OCI-LY3 (cell line): Measurements from ENCODE around the gene MAP2K6.

ENCODE experiments used
- H2AFZ ChIP-seq: fragments of 200-600, 300-600 bp; shearing (Covaris generic); 2 replicates; pipeline ENCODE4 v1.6.0; 2014; ENCODE audit warnings: antibody characterized with exemption, low read depth, low read length
- H3K27ac ChIP-seq: fragments of 200-600, 300-600 bp; sonication (generic); 2 replicates; pipeline ENCODE4 v1.5.1; 2014; ENCODE audit warnings: mild to moderate bottlenecking, low read length, moderate library complexity, mixed read lengths
- H3K27me3 ChIP-seq: fragments of 200-600, 300-600 bp; sonication (generic); 2 replicates; pipeline ENCODE4 v1.6.1; 2014; ENCODE audit warnings: low read depth, low read length, mixed read lengths
- H3K36me3 ChIP-seq: fragments of 200-600, 300-600 bp; sonication (generic); replicated peaks from 2 replicates; pipeline ENCODE3; 2014; ENCODE audit warnings: low read depth, low read length, mixed read lengths
- H3K4me1 ChIP-seq: fragments of 300-600, 200-600 bp; sonication (generic); 2 replicates; pipeline ENCODE4 v1.6.1; 2014; ENCODE audit warnings: low read length, mixed read lengths
- H3K4me2 ChIP-seq: fragments of 200-600, 300-600 bp; sonication (generic); 2 replicates; pipeline ENCODE4 v1.6.1; 2014; ENCODE audit warnings: low read length, mixed read lengths
- H3K4me3 ChIP-seq: fragments of 300-600, 200-600 bp; sonication (generic); 2 replicates; pipeline ENCODE4 v1.5.1; 2014; ENCODE audit warnings: antibody characterized with exemption, mild to moderate bottlenecking, low read length, moderate library complexity
- H3K79me2 ChIP-seq: fragments of 300-600, 200-600 bp; shearing (Covaris generic); 2 replicates; pipeline ENCODE4 v1.6.1; 2014; ENCODE audit warnings: mild to moderate bottlenecking, low read length, mixed read lengths
- H3K9ac ChIP-seq: fragments of 300-600, 200-600 bp; shearing (Covaris generic); 2 replicates; pipeline ENCODE4 v1.6.0; 2014; ENCODE audit warnings: mild to moderate bottlenecking, low read length, moderate library complexity
- H3K9me3 ChIP-seq: fragments of 200-600, 300-600 bp; shearing (Covaris generic); 2 replicates; pipeline ENCODE4 v1.6.1; 2014; ENCODE audit warnings: low read length, mixed read lengths; ENCODE audit not compliant: insufficient read depth
- H4K20me1 ChIP-seq: fragments of 200-600, 300-600 bp; sonication (generic); 2 replicates; pipeline ENCODE4 v1.6.1; 2016; ENCODE audit warnings: low read length, mixed read lengths; ENCODE audit not compliant: insufficient read depth
- CTCF ChIP-seq: fragments of 200-600, 300-600 bp; sonication (generic); IDR thresholded peaks from 2 replicates; pipeline ENCODE4 v1.5.1; 2014; ENCODE audit warnings: antibody characterized with exemption, low read length, low read depth
- EZH2phosphoT487 ChIP-seq: fragments of 200-600 bp; shearing (Covaris generic); IDR thresholded peaks from 2 replicates; pipeline ENCODE4 v1.6.1; 2018; ENCODE audit warnings: antibody characterized with exemption, mixed run types, low read depth

The MAP2K6 gene

GRCh38 chr17:69450131-69450530 is 35.6 kb downstream of the MAP2K6 start:
- no peaks in the 10 kb centered on the region for H3K36me3 ChIP-seq
- no peaks in the 10 kb centered on the region for H3K9me3 ChIP-seq
- TF ChIP-seq CTCF (no peak), EZH2phosphoT487 (no peak)
- H3K27me3 ChIP-seq: no peaks in the 10 kb centered on the region
- no peaks in the 10 kb centered on the region for H4K20me1 ChIP-seq
- no peak overlapping the region for H3K4me3 ChIP-seq
- H3K4me2 ChIP-seq: no peak overlapping the region
- no peak overlapping the region for H2AFZ ChIP-seq
- no peak overlapping the region for H3K9ac ChIP-seq
- H3K79me2 ChIP-seq: no peaks in the 10 kb centered on the region
- H3K4me1 ChIP-seq: no peaks in the 10 kb centered on the region
- H3K27ac ChIP-seq: no peak overlapping the region

GRCh38 chr17:69450918-69451317 is 36.4 kb downstream of the MAP2K6 start:
- no peaks in the 10 kb centered on the region for H3K36me3 ChIP-seq
- H3K27ac ChIP-seq: no peak overlapping the region
- no peaks in the 10 kb centered on the region for H3K27me3 ChIP-seq
- H2AFZ ChIP-seq: no peak overlapping the region
- no peak overlapping the region for H3K9ac ChIP-seq
- no peak overlapping the region for H3K4me2 ChIP-seq
- no peak for TF ChIP-seq EZH2phosphoT487
- no peak for TF ChIP-seq CTCF
- no peaks in the 10 kb centered on the region for H4K20me1 ChIP-seq
- no peaks in the 10 kb centered on the region for H3K9me3 ChIP-seq
- no peaks in the 10 kb centered on the region for H3K4me1 ChIP-seq
- no peak overlapping the region for H3K4me3 ChIP-seq
- no peaks in the 10 kb centered on the region for H3K79me2 ChIP-seq

DNA sequence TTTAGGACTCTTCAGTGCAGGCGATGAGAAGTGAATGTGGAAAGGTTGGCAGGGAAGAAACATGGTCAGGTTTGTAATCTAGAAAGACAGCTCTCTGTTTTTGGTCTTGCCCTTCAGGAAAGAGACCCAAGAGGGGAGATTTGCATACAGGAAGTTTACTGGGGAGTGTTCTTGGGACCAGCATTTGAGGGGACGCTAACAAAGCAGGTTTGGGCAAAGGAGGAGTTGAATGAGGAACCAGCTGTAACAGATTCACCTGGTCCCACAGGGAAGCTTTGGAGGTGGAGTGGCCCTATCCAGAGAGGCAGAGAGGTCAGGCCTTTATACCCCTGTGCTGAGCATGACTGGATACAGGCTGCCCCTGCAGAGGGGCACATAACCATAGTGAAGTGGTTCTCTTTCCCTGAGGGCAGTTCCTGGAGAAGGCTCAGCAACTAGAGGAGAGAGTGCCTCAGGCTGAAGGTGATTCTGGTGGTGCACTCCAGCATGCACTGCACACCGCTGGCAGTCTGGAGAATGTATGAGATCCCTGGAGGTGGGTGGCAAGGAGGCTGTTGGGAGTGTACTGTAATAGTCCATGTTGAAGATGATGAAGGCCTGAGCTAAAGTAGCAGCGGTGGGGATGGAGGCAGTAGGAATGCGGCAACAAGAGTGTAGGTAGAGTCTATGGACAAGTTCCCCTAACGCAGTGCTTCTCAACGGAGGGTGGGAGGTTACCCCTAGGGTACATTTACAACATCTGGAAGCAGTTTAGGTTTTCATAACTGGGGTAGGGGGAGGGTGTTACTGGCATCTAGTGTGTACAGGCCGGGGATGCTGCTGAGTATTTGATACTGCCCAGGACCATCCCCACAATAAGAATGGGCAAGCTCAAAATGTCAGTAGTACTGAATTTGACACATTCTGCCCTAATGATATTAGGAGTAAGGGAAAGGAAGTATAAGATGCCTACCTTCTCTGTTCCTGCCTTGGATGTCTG is 37.2 kb downstream of the MAP2K6 start:
- no peak overlapping the region for H2AFZ ChIP-seq
- H3K9ac ChIP-seq: no peak overlapping the region
- no peaks in the 10 kb centered on the region for H3K27me3 ChIP-seq
- no peaks in the 10 kb centered on the region for H3K36me3 ChIP-seq
- H3K27ac ChIP-seq: no peak overlapping the region
- H3K4me2 ChIP-seq: no peak overlapping the region
- H3K79me2 ChIP-seq: no peaks in the 10 kb centered on the region
- no peak overlapping the region for H3K4me3 ChIP-seq
- no peak for TF ChIP-seq CTCF
- no peaks in the 10 kb centered on the region for H3K4me1 ChIP-seq
- H3K9me3 ChIP-seq: no peaks in the 10 kb centered on the region
- H4K20me1 ChIP-seq: no peaks in the 10 kb centered on the region

DNA sequence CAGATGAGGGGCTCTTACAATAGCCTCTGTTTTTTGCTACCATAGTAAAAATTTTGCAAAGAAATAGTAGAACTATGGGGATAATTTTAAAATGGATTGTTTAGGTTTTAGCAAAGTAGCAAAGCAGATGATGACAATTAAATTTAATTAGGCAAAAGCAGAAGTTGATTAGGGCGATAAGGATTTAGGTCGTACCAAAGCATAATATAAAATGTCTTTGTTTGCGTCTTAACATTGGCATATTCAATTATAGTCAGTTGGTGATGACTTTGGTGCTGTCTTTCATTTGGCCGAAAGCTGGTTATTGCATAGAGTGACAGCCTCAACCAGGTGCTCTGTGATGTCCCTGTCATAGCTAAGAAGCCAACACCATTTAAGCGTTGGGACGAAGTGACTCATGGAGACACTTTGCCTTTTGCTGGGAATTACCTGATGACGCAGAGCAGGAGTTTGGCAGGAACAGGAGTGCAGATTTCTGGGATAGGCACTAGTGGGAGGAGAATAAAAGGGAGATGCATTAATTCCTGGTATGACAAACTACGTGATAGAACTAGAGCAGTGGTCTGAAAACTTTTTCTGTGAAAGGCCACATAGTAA is 38.3 kb downstream of the MAP2K6 start:
- no peak overlapping the region for H3K9ac ChIP-seq
- H3K79me2 ChIP-seq: no peaks in the 10 kb centered on the region
- no peaks in the 10 kb centered on the region for H4K20me1 ChIP-seq
- H3K9me3 ChIP-seq: no peaks in the 10 kb centered on the region
- TF ChIP-seq EZH2phosphoT487 (no peak), CTCF (no peak)
- H3K4me2 ChIP-seq: no peak overlapping the region
- no peaks in the 10 kb centered on the region for H3K27me3 ChIP-seq
- H3K4me3 ChIP-seq: no peak overlapping the region
- H3K4me1 ChIP-seq: peaks cover 4% of the 10 kb centered on the region; the same call in 1 of the 2 replicates
- no peak overlapping the region for H2AFZ ChIP-seq
- no peaks in the 10 kb centered on the region for H3K36me3 ChIP-seq
- no peak overlapping the region for H3K27ac ChIP-seq
